Loucy (cell line): ENCODE data around the gene CAVIN1.

Experiments
- H2AFZ ChIP-seq: fragments of 200-600 bp; sonication (generic); 2 replicates; pipeline ENCODE4 v1.6.0; 2016; ENCODE audit warnings: antibody characterized with exemption, mild to moderate bottlenecking, low read length, moderate library complexity
- H3F3A ChIP-seq: fragments of 200-600 bp; 2 replicates; pipeline ENCODE4 v1.6.0; 2016; ENCODE audit warnings: antibody characterized with exemption, low read depth, mild to moderate bottlenecking
- H3K27me3 ChIP-seq: fragments of 200-600 bp; sonication (generic); 2 replicates; pipeline ENCODE4 v1.6.1; 2014; ENCODE audit warnings: low read length, mild to moderate bottlenecking; ENCODE audit not compliant: insufficient read depth, poor library complexity, severe bottlenecking
- H3K36me3 ChIP-seq: fragments of 200-600 bp; sonication (generic); 2 replicates; pipeline ENCODE4 v1.6.1; 2016; ENCODE audit warnings: low read length; ENCODE audit not compliant: insufficient read depth
- H3K4me1 ChIP-seq: fragments of 200-600 bp; sonication (generic); 2 replicates; pipeline ENCODE4 v1.5.1; 2014; ENCODE audit warnings: low read length, mild to moderate bottlenecking; ENCODE audit not compliant: insufficient read depth, poor library complexity, severe bottlenecking
- H3K4me2 ChIP-seq: fragments of 200-600 bp; sonication (generic); 2 replicates; pipeline ENCODE4 v1.6.0; 2014; ENCODE audit warnings: antibody characterized with exemption, low read length, low read depth, mild to moderate bottlenecking; ENCODE audit not compliant: poor library complexity, severe bottlenecking
- H3K4me3 ChIP-seq: fragments of 200-600 bp; sonication (generic); 2 replicates; pipeline ENCODE4 v1.5.1; 2014; ENCODE audit warnings: low read length, mild to moderate bottlenecking, mixed read lengths; ENCODE audit not compliant: poor library complexity, severe bottlenecking
- H3K79me2 ChIP-seq: fragments of 200-600 bp; sonication (generic); 2 replicates; pipeline ENCODE4 v1.6.1; 2014; ENCODE audit warnings: low read length; ENCODE audit not compliant: insufficient read depth
- H3K9ac ChIP-seq: fragments of 200-600 bp; sonication (generic); 2 replicates; pipeline ENCODE4 v1.6.0; 2014; ENCODE audit warnings: mild to moderate bottlenecking, low read depth, low read length, moderate library complexity; ENCODE audit not compliant: poor library complexity, severe bottlenecking
- H3K9me2 ChIP-seq: fragments of 200-600 bp; sonication (generic); replicated peaks from 2 replicates; pipeline ENCODE4 v1.6.1; 2016; ENCODE audit warnings: low read depth, low read length, mixed read lengths
- H3K9me3 ChIP-seq: fragments of 200-600 bp; sonication (generic); 2 replicates; pipeline ENCODE4 v1.6.1; 2014; ENCODE audit warnings: mild to moderate bottlenecking, antibody characterized with exemption, low read length, low read depth; ENCODE audit not compliant: insufficient read depth
- H4K20me1 ChIP-seq: fragments of 200-600 bp; sonication (generic); 2 replicates; pipeline ENCODE4 v1.6.0; 2014; ENCODE audit warnings: antibody characterized with exemption, low read length, mild to moderate bottlenecking; ENCODE audit not compliant: insufficient read depth, poor library complexity, severe bottlenecking
- EZH2phosphoT487 ChIP-seq: fragments of 200-600 bp; IDR thresholded peaks from 2 replicates; pipeline ENCODE4 v1.6.1; 2018; ENCODE audit warnings: antibody characterized with exemption, mild to moderate bottlenecking, moderate library complexity, borderline replicate concordance
- TF ChIP-seq, protein P1 (sequence below): fragments of 200-600 bp; sonication (generic); conservative IDR thresholded peaks from 2 replicates; pipeline ENCODE4 v1.5.1; 2014; ENCODE audit warnings: mild to moderate bottlenecking, antibody characterized with exemption, low read length

The CAVIN1 gene

DNA sequence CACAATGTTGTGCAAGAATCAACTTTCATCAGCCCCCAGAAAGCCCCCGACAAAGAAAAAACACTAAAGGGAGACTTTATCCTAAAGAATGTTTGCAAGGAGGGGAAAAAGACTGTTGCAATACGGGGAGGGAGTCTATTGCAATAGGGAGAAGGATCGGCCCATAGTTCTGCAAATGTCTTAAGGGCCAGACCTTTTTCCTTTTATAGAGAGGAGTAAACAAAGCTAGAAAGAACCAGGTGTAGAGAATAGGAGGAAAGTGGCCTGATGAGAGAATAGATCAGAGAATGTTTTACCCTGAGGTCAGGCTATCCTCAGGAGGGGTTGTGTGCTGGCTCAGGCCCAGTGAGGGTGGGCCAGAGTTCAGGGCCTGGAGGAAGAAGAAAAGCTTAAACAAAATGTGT, 8.7 kb upstream of the CAVIN1 start:
- Histone ChIP-seq H3K4me1 (no peaks in the 10 kb centered on the region), H3K4me3 (no peak overlapping the region), H3K79me2 (no peaks in the 10 kb centered on the region), H3K9ac (no peak overlapping the region), H3K36me3 (no peaks in the 10 kb centered on the region), H3K9me2 (no peaks in the 10 kb centered on the region), H3K9me3 (no peaks in the 10 kb centered on the region), H3K4me2 (no peak overlapping the region), H3F3A (no peaks in the 10 kb centered on the region), H4K20me1 (no peaks in the 10 kb centered on the region), H3K27me3 (no peaks in the 10 kb centered on the region), H2AFZ (no peak overlapping the region)
- TF ChIP-seq EZH2phosphoT487 = no peak
- TF ChIP-seq, protein P1, sequence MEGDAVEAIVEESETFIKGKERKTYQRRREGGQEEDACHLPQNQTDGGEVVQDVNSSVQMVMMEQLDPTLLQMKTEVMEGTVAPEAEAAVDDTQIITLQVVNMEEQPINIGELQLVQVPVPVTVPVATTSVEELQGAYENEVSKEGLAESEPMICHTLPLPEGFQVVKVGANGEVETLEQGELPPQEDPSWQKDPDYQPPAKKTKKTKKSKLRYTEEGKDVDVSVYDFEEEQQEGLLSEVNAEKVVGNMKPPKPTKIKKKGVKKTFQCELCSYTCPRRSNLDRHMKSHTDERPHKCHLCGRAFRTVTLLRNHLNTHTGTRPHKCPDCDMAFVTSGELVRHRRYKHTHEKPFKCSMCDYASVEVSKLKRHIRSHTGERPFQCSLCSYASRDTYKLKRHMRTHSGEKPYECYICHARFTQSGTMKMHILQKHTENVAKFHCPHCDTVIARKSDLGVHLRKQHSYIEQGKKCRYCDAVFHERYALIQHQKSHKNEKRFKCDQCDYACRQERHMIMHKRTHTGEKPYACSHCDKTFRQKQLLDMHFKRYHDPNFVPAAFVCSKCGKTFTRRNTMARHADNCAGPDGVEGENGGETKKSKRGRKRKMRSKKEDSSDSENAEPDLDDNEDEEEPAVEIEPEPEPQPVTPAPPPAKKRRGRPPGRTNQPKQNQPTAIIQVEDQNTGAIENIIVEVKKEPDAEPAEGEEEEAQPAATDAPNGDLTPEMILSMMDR = no peak

DNA sequence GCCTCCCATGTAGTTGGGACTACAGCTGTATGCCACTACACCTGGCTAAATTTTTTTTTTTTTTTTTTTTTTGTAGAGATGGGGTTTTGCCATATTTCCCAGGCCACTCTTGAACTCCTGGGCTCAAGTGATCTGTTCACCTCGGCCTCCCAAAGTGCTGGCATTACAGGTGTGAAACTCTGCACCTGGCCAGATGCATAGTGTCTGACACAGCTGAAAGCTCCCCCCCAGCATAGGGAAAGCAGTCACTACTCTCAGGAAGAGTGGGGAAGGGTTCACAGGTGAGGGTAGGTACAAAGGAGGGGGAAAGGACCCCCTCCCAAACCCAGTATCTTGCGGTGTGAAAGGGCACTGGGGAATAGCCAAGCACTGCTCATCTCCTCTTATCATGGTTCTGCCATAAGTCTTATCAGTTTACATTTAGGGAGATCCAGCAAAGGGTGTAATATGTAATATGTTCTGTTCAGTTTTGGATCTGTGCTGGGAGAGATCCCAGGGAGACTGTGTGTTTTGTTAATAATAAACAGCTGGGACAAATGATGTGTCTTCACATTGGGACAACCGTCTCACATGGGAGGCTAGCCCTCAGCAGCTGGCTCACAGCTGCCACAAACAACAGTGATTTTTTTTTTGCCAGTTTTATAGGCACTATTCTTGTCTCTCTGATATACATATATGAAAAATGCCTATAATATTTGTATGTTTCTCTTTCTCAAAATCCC, 6.8 kb upstream of the CAVIN1 start:
- TF ChIP-seq, protein P1 = no peak
- TF ChIP-seq EZH2phosphoT487 = no peak
- Histone ChIP-seq H3K4me2 (no peak overlapping the region), H3K9me3 (no peaks in the 10 kb centered on the region), H3K4me3 (no peak overlapping the region), H3K79me2 (no peaks in the 10 kb centered on the region), H2AFZ (no peak overlapping the region), H4K20me1 (no peaks in the 10 kb centered on the region), H3K9ac (no peak overlapping the region), H3F3A (no peaks in the 10 kb centered on the region), H3K36me3 (no peaks in the 10 kb centered on the region), H3K27me3 (no peaks in the 10 kb centered on the region), H3K4me1 (no peaks in the 10 kb centered on the region), H3K9me2 (no peaks in the 10 kb centered on the region)

DNA sequence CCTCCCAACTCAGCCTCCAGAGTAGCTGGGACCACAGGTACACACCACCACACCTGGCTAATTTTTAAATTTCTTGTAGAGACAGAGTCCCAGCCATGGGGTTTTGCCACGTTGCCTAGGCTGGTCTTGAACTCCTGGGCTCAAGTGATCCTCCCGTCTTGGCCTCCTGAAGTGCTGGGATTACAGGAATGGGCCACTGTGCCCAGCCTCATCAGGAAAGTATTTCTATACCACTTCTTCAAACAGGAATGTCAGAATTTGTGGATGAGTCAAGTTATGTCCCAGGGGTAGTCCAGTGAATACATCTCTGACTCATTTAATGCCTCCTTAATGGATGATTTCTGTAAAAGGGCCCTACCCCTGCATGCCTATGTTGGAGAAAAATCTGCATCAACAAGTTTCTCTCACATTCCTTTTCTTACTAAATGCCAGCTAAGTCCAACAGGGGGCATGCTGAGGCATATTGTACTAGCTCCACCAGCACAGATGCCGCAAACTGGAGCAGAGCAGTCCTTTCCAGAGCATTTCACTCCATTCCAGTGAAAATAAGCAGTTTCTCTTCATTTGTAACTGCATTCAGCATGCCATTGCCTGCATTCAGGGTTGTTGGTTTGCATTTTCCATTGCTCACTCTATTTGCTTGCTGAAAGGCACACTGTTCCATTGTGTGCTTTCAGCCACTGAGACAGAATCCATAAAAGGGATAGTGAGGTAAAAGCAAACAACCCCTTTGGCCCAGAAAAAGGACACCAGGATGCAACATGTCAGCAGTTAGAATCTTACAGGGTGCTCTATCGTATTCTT, 5.3 kb upstream of the CAVIN1 start:
- Histone ChIP-seq H3K4me3 (no peak overlapping the region), H3K9me3 (no peaks in the 10 kb centered on the region), H3K79me2 (no peaks in the 10 kb centered on the region), H3K4me2 (no peak overlapping the region), H3K36me3 (no peaks in the 10 kb centered on the region), H3K27me3 (no peaks in the 10 kb centered on the region), H2AFZ (no peak overlapping the region), H4K20me1 (no peaks in the 10 kb centered on the region), H3K4me1 (no peaks in the 10 kb centered on the region), H3F3A (no peaks in the 10 kb centered on the region), H3K9me2 (no peaks in the 10 kb centered on the region), H3K9ac (no peak overlapping the region)
- TF ChIP-seq, protein P1 = peak; percentile 83
- no peak for TF ChIP-seq EZH2phosphoT487
